Measurements from ENCODE around the gene CP.

GRCh38 chr3:149152420-149152819 is 69.2 kb downstream of the CP start:
- no peak for TF ChIP-seq CTCF (IDR thresholded peaks at IDR 0.05)
- TF ChIP-seq EP300 (IDR thresholded peaks at IDR 0.05): no peak

Data from upper lobe of left lung (tissue), 4 donors.